Amniotic stem cell (primary cell): ENCODE measurements around the gene WIF1.

ENCODE experiments used
- DNase-seq: peaks from one replicate; lab custom pipeline; 2025; lab: John Stamatoyannopoulos, UW

WIF1 gene, protein sequence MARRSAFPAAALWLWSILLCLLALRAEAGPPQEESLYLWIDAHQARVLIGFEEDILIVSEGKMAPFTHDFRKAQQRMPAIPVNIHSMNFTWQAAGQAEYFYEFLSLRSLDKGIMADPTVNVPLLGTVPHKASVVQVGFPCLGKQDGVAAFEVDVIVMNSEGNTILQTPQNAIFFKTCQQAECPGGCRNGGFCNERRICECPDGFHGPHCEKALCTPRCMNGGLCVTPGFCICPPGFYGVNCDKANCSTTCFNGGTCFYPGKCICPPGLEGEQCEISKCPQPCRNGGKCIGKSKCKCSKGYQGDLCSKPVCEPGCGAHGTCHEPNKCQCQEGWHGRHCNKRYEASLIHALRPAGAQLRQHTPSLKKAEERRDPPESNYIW

DNA sequence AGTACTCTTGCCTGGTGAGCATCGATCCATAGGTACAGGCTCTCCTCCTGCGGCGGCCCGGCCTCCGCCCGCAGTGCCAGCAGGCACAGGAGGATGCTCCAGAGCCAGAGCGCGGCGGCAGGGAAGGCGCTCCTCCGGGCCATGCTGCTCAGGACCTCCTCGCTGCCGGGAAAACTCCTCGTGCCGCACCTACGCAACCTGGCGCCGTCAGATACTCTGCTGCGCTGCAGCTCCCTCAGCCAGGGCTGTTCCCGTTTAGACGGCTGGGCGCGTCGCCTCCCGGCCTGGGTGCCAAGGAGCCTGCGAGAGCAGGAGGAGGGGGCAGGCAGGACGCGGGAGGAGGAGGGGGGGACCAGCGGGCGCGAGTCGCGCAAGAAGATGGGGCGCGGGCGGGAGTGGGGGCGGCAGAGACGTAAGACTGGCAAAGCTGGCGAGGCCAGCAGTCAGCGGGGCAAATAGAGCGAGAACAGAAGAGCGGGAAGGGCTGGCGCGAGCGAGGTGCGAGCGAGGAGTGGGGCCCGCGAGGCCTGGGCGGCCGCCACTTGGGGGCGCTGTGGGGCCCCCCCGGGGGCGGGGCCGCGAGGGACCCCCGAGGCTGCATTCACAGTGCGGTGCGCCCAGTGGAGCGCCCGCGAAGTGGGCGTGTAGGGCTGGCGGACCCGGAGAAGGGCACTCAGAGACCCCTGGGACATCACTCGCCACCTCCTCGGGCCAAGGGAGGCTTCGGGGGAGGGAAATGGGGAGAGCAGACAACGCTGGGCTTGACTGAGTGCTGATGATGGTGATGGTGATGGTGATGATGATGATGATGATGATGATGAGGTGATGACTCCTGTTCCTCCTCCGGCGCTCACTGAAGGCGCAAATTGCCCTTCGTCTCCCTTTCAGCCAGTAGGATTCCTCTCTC, at the start of gene WIF1:
Gene WIF1 (minus strand): TSS at position 257 of the 907 bp plus-strand sequence. CDS start 114 bp downstream, at position 143.
- DNase-seq, result no peak

DNA sequence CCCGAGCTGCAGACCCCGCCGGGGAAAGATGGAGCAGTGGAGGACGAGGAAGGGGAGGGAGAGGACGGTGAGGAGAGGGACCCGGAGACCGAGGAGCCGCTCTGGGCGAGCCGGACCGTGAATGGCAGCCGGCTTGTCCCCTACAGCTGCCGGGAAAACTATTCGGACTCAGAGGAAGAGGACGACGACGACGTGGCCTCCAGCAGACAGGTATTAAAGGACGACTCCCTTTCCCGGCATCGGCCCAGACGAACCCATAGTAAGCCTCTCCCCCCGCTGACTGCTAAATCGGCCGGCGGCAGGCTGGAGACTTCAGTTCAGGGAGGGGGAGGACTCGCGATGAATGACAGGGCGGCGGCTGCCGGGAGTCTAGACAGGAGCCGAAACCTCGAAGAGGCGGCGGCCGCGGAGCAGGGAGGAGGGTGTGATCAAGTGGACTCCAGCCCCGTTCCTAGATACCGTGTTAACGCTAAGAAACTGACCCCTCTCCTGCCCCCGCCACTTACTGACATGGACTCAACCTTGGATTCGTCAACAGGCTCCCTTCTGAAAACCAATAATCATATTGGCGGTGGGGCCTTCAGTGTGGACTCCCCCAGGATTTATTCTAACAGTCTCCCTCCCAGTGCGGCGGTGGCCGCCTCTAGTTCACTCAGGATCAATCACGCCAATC, 49.2 kb upstream of the WIF1 start:
- DNase-seq, result peak; percentile 41

DNA sequence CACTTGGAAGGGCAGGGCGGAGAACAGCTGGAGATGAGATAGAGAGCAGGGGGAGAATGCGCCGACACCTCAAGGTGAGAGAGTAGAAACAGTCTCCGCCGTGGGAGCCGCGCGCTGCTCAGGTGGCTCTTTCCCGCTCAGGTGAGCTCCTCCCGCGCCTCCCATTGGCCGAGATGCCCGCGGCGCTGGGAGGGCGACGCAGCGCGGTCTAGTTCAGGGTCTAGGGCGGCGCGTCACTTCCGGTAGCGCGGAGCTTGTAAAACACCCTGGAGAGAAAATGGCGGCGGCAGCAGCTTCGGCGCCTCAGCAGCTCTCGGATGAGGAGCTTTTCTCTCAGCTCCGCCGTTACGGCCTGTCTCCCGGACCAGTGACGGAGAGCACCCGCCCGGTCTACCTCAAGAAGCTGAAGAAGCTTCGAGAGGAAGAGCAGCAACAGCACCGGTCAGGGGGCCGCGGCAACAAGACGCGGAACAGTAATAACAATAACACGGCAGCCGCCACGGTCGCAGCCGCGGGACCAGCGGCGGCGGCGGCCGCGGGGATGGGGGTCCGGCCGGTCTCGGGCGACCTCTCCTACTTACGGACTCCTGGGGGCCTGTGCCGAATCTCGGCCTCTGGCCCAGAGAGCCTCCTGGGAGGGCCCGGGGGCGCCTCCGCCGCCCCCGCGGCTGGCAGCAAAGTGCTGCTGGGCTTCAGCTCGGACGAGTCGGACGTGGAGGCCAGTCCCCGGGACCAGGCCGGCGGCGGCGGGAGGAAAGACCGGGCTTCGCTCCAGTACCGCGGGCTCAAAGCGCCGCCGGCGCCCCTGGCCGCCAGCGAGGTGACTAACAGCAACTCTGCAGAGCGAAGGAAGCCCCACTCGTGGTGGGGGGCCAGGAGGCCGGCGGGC, 48.5 kb upstream of the WIF1 start, which contains the start of gene LEMD3:
Gene LEMD3 (plus strand): TSS at position 264 of the 889 bp plus-strand sequence. CDS start 14 bp downstream, at position 278.
- DNase-seq, result peak; percentile 87

DNA sequence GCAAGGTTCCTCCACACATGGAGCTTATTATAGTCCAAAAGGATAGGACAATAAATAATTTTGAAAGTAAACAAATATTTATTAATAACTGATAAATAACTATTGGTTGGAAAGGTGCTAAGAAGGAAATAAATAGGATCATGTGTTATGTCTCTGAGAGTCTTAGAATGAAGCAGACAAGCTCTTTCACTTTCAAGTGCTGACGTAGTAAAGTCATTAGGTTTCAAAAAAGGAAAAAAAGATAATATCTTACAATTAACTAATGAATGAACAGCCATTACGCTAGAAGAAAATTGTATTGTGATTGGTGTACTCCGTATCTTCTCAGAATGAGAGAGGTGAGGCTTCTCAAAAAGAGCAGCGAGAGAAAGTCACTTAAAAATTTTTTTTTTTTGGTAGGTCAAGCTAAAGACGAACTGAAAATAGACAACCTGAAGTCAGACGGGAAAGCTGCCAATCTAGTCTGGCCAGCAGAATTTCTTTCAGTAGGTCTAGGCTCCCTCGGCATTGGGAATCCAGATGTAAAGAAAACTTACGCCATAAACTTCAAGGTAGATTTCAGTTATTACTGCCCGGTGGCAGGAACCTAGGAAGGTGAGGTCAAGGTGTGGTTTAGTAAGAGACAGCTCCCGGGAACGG, 47.7 kb upstream of the WIF1 start:
- DNase-seq, result no peak

DNA sequence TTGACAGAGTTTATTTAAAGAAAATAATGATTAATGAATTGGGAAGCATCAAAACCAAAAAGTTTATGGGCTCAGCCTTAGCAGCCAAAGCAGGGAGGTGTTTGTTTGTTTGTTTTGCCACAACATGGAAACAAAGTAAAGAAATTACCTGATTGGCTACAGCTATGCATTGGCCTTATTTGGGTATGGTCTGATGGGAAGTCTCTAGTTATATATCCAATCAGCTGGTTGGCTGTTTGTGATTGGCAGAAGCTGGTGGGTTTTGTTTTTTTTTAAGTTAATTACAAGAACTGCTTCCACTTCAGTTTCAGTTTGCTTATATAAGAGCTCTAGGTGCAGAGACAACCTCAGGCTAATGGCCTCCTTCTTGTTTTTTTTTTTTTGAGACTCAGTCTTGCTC, 43.7 kb upstream of the WIF1 start:
- DNase-seq, result no peak

DNA sequence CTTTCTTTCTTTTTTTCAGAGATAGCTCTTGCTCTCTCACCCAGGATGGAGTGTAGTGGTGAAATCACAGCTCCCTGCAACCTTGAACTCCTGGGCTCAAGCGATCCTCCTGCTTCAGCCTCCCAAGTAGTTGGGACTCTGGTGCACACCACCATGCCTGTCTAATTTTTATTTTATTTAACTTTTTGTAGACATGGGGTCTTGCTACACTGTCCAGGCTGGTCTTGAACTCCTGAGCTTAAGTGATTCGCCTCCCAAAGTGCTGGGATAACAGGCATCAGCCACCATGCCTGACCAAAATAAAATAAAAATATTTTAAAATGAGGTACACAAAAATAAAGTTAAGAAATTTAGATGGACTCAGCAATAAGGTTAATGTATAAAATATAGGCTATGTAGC, 43.1 kb upstream of the WIF1 start:
- no peak for DNase-seq

DNA sequence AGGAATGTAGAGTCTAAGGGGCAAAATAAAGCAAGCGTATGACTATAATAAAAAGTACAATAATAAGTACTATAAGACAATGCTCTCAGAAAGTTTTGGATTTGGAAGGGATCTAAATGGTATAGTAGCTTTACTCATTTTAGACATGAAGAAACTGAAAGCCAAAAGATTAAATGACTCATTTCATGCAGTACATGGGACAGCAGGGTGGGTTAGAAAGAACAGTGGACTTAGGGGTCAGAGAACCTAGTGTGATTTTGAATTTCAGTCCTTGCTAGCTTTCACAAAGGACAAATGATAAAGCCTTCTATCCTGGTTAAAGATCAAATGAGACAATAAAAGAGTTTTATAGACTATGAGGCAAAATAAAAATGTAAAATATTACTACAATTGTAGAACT, 41.5 kb upstream of the WIF1 start:
- DNase-seq, result no peak

DNA sequence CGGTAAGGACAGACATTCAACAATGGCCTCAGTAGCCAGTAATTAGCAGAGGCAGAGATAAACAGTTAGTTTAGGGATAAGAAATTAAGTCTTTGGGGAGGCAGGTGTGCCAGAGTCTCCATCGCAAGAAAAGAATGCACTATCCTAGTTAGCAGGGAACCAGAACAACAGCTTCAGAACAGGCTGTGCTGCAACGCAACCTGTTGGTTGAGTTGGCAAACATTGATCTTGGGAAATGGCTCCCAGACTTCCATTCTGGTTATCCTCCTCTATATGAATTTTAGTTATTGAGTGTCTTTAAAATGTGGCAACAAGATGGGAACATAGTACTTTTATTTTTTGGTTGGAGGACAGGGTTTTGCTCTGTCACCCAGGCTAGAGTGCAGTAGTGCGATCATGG, 36.0 kb upstream of the WIF1 start:
- no peak for DNase-seq

DNA sequence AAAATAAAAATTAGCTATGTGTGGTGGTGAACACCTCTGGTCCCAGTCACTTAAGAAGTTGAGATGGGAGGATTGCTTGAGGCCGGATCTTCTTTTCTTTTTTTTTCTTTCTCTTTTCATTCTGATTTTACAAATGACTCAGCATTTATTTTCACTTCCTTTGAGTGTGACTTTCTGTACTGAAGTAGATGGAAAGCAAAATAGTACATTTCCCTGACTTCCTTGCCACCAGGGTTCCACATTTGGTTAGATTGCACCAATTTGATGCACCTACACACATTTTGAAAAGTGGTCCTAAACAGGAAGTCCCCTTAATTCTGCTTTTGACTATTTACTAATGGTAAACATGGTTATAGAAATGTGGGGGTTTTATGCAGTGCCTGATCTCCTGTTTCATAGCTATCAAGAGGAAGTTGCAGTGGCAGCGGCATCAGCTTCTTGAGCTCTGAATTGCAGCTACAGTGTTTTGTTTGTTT, 35.3 kb upstream of the WIF1 start:
- DNase-seq, result no peak

DNA sequence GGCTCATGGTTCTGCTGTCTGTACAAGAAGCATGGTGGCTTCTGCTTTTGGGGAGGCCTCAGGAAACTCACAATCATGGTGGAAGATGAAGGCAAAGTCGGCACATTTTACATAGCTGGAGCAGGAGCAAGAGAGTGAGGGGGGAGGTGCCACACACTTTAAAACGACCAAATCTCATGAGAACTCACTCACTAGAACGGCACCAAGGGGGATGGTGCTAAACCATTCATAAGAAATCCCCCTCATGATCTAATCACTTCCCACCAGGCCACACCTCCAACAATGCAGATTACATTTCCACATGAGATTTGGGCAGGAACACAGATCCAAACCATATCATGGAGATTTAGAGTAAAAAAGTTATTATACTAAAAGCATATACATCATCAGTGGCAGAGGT, 34.7 kb upstream of the WIF1 start:
- no peak for DNase-seq

DNA sequence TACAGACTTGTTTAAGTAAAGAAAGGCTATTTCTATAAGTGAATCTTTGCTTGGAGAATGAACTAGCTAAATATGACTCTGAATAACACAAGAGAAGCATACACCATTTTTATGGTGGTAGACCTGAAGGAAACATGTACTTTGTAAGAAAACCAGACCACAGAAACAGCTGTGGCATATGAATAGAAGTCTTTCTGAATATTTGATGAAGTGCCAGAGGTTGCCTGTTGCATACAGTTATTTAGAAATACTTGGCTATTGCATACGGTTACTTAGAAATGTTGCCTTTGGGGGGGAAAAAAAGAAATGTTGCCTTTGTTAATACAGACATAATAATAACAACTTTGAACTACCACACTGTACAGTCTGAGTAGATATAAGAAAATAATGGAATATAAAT, 31.5 kb upstream of the WIF1 start:
- DNase-seq, result no peak

DNA sequence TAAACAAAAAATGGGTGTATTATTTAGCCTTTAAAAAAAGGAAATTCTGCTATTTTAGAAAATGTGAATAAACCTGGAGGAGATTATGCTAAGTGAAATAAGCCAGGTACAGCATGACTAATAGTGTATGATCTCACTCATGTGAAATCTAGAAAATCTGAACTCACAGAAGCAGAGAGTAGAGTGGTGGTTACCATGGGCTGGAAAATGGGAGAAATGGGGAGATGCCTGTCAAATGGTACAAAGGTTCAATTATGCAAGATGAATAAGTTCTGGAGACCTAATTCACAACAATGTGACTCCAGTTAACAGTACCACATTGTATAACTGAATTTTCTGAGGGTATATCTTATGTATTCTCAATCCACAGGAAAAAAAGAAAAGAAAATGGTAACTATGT, 30.9 kb upstream of the WIF1 start:
- DNase-seq, result no peak

DNA sequence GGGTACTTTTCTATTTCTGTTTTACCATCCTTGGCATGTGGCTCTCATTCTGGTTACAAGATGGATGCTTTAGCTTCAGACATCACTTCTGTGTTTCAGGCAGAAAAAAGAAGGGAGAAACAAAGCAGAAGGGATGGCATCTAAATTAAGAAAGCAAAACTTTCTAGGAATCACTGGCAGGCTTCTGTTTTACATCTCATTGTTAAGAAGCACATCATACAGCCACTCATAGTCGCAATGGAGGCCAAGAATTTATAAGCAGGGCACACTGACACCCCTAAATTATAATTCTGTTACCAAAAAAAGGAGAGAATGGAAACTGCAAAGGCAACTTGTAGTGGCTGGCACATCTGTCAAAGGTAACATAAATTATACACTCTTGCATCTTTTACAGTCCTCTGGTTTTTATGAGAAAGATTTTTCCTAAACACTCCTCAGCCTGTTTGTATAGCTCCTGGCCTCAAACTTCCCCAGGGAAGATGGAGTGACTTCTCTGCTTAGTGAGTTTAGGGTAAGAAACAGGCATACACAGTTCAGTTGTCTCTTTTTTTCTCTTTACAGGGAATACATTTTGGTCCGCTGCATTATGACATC, 26.3 kb upstream of the WIF1 start:
- no peak for DNase-seq

DNA sequence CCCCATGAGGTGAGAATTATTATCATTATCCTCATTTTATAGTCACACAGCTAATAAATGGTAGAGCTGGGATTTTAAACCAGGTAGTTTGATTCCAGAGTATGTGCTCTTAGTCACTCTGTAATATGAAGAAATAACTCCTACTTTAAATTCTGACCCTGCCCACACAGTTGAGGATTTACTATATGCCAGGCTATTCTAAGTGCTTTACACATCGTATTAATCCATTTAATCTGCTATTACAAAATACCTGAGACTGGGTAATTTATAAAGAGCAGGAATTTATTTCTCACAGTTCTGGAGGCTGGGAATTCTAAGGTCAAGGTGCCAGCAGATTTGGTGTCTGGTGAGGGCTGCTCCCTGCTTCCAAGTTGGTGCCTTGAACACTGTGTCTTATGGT, 19.6 kb upstream of the WIF1 start:
- DNase-seq, result no peak

DNA sequence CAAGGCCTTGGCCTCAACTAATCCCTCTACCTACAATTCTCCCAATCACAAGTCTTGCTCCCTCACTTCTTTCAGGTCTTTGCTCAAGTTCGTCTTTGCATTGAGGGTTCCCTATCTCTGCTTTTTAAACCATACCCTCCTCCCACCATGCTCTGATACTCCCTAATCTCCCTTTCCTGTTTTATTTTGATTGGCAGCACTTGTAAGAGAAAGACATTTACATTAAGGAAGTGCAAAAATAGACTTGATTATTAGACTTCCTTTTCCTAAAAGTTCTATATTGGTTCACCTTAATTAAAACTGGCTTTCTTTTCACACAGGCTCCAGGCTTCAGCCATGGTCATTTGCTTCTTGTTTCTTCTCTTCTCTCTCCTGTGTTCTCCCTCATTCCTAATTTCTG, 18.3 kb upstream of the WIF1 start:
- no peak for DNase-seq

DNA sequence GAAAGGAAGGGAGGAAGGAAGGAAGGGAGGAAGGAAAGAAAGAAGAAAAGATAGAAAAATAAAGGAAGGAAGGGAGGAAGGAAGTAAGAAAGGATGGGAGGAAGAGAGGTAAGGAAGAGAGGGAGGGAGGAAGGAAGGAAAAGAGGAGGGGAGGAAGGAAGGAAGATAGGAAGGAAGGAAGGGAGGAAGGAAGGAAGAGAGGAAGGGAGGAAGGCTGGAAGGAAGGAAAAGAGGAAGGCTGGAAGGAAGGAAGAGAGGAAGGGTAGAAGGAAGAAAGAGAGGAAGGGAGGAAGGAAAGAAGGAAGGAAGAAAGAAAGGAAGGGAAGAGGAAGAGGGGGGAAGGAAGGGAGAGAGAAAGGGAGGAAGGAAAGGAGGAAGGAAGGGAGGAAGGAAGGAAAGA, 12.8 kb upstream of the WIF1 start:
- DNase-seq, result no peak

DNA sequence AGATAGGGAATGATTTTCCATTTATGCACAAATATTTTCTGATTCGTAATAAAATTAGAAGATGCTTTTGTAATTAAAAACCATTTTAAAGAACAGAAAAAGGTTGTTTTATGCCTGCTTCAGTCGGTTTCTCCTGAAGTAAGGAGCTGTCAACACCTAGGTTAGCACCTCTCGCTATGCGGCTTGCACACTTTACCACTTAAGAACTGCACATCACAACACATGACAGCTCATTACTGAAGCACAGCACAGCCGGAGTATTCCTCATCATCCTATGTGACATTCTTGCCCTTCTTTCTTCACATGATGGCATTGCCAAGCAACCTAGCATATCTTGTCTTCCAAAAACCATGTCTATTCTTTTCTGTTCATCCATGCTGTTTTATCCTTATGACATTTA, 5.4 kb upstream of the WIF1 start:
- no peak for DNase-seq

DNA sequence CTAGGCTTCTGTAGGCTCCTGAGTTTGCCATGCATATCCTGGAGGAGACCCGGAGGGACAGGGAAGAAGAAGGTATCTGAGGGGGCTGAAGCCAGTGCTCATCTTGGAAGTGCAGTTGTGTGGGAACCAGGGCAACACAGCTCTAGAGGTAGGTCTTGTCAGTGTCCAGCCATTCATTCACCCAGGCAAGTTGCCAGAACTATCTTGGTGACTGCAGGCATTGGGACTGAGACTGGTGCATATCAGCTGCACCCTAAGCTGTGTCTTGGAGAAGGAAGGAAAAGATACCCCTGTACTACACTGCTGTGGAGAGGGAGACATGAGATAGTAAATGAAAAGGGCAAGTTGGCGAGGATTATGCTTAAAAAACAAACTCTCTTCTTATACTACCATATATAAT, 4.9 kb upstream of the WIF1 start:
- DNase-seq, result no peak

DNA sequence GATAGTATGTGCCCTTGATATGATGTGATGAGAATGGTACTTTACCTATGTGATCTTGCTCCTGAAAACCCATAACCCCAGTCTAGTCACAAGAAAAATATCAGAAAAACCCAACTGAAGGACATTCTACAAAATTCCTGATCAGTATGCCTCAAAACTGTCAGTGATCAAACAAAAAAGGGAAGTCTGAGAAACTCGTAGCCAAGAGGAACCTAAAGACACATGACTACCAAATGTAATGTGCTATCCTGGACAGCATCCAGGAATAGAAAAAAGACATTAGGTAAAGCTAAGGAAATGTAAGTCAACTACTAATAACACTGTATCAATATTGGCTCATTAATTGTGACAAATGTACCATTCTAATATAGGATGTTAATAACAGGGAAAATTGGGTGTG, 4.1 kb upstream of the WIF1 start:
- no peak for DNase-seq

DNA sequence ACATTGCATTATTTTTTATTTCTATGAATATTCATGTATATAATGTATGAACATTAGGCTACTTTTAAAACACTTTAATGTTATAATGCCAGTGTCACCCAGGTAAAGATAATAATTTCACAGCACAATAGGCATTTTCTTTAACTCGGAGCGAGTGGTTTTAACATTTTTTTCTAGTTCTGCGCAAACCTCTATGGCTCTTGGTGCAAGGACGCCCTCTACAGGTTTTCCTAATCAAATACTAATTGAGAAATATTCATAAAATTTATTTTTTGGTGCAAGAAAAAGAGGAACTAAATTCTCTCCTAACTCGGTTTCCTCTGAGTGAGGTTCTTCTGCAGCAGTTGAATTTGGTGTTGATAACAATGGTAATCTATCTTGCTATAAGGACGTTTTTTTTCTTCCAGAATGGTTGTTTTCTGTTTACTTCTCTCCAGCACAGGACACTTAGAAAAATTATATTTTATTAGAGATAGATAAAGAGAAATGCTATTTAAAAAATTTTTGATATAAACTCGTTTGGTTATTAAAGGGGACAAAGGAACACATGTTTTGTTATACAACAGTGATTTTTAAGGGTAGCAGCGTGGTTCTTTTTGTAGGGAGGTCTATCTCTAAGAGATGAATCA, 2.4 kb upstream of the WIF1 start:
- DNase-seq, result peak; percentile 4
